NCI-H345 (cell line): ENCODE results near the gene TBX15.
"Not testable (repeated sequence)": the region's sequence is repeated elsewhere in the genome, so short reads cannot be mapped to it uniquely, and the experiment has no call there.

ENCODE experiments used
- DNase-seq: peaks from one replicate; lab custom pipeline; 2025; lab: John Stamatoyannopoulos, UW

TBX15 gene

DNA sequence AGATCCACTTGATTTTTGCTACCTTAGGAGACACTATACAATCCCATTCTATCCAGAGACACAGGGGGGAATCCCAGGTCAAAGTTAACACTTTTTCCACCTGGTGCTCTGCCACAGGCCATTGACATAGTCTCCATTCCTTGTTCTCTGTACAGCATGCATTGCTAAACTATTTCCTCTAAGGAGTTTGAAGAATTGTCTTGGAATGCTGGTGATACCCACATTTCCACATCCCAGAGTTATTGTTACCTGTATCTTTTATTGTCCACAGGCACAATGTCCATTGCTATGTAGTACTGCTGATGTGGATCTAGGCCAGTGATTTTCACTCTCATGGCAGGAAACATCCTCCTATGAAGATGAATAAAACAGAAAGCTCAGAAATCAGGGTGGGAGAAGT is 61.9 kb downstream of the TBX15 start:
- no peak for DNase-seq

DNA sequence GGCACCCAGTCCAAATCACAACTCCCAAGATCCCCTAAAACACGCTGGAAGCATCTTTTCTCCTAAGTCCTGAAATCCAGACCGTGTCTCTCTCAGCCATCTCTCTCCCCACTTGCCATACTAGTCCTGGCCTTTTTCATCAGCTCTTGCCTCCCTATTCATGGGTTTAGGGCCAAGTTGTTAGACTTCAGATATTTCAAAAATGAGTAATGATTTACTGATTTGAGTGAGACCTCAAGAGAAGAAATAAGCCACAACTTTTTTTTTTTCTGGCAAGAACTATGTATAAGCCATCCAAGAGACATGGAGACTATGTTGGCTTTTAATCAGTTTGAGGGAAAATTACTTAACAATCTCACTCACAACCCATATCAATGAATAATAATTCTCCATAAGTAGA is 62.5 kb downstream of the TBX15 start:
- DNase-seq = no peak

DNA sequence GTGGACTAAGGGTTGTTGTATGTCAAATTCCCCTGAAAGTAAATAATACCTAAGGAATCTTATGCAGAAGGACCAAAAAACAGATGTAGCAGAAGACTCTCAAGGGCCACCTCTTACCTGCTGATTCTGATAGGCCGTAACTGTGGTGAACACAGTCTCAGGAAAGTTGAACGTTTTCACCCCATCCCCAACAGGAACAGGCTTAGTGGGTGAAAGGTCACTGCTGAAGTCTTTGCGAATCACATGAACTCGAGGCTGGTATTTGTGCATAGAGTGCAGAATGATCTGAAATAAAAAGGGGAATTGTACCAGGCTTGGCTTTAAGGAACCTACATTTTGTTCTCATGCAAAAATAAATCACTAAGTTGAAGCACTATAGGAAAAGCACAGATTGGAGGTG is 64.8 kb downstream of the TBX15 start:
- DNase-seq = no peak

DNA sequence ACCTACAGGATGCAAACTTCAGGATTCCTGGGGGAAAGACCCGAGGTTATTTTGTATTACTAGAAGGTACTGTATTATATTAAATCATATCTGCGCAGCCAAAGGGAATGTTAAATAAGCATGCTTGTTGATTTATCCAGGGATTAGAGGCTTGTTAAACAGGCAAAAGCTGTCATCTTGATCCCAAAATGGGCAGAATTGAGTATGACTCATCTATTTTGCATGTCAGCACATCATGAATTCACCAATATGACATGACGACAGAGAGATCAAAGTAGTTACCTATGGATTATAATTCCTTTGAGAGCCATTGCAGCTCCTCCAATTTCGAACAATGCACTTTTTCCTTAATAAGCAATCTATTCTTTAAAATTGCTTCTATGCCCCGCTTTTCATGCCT is 66.1 kb downstream of the TBX15 start:
- DNase-seq = no peak

DNA sequence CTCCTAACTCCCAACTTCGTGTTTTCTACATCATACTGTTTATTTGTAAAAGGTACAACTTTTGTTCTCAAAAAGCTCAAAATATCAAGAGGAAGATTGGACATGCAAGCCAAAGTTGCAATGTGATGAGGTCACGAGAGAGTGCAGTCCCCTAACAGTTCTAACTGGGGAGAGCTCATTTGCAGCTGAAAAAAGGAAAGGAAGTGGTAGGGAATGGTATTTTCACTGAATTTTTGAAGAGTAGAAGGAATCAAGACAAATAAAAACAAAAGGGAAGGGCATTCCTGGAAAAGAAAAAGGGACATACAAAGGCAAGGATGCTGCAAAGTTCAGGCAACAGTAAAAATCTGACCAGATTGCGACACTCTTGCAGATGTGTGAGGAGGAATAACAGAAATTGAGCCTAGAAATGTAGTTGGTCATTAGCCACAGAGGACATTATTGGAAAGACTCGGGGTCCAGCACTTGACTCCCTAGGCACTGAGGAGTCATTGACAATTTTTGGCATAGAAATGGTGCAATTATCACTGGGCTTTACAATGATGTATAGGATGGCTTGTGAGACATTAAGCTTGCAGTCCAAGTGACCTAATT is 67.9 kb downstream of the TBX15 start:
- no peak for DNase-seq

DNA sequence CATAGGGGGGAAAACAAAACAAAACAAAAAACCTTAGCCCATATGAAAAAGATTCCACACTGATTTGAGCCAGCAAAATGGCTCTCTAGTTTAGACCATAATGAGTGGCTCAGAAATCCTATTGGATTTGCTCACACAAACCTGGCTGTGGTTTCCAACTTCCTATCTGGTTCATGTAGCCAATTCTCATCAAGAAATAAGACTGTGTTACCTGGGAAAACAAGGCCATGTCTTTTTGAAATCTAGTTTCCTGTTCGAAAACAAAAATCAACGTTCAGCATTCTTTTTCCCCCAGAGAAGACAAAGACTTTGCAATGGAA is 69.2 kb downstream of the TBX15 start:
- DNase-seq = no peak

DNA sequence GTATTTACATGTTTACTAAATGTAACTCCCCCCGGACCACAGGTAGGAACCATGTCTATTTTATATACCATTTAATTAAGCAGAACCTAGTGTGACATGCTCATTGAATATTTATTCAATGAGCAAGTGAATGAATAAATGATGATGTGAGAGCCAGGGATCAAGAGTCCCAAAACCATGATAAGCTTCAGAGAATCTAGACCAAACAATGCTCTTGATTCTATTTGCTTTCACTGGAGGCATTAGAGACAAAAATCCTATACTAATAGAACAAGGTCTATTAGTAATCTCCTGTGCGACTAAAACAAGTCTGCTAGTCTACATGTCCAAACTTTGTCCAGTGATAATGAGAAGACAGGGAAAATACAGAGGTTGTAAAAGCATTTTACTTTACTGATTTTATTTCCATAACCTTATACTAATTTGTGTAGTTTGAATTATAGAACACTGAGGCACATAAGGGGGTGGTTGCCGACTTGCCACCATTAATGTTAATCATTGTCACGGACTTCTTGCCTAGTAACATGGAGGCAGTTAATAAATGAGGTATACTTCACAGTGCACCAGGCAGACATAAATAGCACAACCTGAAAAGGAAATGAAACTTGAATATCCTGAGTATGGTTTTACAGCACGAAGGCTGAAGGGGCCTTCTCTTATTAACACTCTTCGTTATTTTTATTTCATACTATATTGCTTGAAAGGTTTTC is 69.8 kb downstream of the TBX15 start:
- DNase-seq = no peak

DNA sequence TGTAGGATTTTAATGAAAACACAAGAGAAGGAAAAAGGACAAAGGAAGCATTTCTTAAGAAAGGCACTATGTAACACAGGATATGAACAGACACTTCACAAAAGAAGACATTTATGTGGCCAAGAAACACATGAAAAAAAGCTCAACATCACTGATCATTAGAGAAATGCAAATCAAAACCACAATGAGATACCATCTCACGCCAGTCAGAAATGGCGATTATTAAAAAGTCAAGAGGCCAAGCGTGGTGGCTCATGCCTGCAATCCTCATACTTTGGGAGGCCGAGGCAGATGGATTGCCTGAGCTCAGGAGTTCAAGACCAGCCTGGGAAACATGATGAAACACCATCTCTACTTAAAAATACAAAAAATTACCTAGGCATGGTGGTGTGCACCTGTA is 71.8 kb downstream of the TBX15 start:
- DNase-seq = not testable (repeated sequence)

DNA sequence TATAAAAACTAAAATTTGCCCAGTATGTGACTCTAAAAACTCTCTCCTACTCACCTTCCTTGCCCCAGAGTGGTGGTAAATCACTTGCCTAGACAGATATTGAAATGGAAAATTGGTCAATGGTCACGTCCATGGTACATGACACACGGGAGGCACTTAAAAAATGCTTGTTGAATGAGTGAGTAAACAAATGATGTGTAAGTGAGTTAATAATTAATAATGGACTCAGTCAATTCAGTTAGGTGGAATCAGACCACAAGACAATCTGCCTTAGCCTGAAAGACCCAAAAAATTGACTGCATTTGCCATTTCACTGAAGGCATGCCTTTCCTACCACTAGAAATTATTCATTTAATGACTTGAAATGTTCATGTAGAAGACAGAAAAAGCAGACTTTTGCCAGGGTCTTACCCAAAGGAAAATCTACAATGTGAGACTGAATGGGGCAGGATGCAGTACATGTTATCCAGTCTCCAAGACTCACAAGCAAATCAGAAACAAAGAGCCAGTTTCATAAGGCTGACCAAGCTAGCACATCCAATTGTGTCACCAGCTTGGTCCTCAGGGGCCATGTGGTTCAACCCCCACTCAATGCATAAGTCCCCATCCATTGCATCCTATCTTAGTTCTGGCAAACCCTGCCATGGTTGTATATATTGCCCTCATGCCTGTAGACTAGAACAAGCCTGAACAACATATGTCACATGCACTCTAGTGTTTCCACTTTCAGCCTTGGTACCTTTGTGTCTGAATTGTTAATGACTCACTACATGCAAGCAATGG is 73.6 kb downstream of the TBX15 start:
- DNase-seq = no peak

DNA sequence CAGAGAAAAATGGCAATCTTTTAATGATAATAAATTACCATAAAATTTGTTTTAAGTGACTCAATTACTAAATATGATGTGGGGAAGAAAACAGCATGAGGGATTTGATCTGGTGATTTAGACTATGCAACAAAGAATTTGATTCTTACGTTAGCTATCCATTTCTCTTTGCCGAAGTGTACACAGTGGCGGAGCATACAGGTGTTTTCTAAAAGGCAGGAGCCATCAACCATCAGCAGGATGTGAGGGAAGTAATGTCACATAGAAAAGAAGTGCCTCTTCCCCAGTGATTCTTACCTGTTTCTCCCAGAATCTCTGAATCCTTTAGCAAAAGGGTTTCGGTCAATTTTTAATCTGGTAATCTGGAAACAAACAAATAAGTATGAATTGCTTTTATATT is 74.3 kb downstream of the TBX15 start:
- DNase-seq = no peak

DNA sequence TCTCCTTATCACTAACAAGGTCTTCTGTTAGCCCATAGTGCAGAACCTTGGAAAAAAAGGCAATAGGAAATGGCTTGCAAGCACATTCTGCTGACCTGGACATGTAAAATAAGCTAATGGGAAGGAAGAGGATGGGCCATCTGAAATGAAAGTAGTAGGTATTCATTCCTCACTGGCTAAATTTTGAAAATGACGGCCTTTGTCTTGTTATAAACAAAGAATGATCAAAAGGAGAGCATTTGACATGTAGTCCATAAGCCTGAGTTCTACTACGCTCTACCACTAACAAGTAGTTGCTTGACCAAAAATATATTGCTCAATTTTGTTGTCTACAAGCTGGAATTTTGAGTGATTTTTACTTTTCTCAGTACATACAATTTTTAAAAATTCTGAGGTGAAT is 75.6 kb downstream of the TBX15 start:
- no peak for DNase-seq

DNA sequence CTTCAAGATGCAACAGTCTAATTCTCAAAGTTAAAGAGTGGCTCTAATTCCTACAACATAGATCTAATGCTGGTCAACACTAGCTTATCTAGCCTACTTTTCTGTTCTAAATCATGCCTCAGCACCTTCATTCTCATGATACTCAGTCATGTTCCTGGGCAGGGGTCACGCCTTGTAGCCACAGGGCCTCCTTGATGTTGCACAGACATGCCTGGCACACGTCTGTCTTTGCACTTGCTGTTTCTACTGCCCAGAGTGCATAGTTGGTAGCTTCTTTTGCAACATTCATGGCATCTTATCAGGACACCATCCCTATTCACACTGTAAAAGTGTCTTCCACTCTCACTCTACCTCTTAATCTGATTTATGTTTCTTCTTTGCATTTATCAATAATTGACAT is 76.6 kb downstream of the TBX15 start:
- DNase-seq = no peak

DNA sequence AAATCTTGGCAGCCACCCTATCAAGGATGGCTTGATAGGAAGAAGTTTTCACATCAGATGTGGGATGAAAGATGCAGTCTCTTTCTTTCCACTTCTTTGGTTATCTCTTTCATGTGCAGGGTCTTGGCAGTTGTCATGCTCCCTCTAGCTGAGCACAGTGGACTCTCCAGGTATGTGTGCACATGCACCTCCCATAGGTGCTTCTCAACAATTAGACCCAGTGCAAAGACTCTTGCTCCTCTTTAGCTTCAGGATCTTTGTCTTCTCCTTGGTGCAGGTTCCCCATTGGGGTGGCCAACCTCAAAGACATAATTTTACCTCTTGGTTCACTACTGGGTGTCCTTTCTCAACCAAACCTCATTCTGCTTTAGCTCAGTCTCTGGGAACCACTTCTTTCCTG is 80.7 kb downstream of the TBX15 start:
- no peak for DNase-seq

DNA sequence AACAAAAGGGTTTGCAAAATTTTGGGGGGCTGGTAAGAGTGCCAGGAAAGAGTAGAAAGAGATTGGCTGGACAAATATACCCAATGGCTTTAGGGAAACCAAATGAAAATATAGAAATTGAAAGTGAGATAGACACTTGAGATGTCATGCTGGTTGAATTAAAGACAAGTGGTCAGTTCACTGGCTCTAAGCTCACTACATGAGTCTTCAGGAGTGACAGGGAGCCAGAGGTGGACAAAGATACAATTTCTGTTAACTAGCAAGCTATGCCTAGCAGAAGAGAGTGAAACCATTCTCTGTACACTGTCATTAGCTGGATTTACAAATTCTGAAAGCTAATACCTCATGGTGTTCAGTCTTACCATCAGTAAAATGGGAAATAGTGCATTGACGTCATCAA is 82.5 kb downstream of the TBX15 start:
- DNase-seq = no peak

DNA sequence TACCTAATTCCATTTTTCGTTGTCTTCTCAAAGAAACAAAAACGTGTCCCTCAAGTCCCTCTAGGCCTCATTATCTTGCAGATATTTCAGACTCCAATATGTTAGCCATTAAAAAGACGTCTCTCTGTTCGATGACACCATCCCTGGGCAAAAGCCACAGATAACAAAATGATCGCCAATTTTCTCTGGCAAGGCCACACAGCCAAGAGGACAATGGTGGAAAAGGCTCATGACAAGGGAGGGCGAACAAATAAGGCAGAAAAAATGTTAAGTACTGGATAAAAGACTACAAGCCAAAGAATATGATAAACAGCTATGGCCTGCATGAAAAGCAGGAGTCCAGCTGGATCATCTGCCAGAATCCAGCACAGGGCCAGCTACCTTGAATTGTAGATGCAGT is 82.9 kb downstream of the TBX15 start:
- no peak for DNase-seq

DNA sequence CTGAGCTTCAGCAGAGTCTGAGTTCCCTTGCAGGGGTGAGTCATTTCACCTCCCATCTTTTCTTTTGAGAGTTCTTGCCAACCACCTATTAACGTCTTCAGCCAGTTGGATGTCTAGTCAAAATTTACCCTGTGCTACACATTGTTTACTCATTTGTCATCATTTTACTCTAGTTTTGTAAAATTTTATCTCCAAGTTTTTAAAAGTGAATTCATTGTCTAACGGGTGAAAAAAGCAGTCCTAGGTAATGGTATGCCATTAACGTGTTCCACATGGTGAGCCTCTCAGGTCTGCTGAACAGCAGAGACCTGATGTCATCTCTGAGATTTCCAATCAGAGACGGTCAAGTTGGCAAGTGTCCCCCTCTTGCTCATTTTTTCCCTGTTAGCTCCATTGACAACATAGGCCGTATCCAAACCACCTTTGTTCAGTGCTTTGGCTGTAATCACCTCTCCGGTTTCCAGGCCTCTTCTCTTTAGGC is 85.4 kb downstream of the TBX15 start:
- DNase-seq = no peak

DNA sequence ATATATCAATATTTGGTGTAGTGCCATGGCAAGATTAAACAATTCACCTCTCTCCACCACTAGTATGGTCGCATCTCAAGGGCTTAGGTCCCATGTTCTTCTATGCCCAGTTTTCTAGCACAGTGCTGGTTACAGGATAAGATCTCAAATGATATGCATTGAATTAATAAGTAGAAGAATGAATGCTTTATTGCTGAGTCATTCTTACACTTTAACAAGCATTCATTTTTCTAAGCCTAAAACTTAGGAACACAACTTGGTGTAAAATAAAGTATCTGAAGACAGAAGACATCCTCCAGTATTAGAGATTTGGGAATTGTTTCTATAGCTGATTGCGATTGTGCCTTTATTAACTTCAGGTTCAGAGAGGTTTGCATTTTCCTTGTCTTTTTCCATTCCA is 85.8 kb downstream of the TBX15 start:
- DNase-seq = no peak

DNA sequence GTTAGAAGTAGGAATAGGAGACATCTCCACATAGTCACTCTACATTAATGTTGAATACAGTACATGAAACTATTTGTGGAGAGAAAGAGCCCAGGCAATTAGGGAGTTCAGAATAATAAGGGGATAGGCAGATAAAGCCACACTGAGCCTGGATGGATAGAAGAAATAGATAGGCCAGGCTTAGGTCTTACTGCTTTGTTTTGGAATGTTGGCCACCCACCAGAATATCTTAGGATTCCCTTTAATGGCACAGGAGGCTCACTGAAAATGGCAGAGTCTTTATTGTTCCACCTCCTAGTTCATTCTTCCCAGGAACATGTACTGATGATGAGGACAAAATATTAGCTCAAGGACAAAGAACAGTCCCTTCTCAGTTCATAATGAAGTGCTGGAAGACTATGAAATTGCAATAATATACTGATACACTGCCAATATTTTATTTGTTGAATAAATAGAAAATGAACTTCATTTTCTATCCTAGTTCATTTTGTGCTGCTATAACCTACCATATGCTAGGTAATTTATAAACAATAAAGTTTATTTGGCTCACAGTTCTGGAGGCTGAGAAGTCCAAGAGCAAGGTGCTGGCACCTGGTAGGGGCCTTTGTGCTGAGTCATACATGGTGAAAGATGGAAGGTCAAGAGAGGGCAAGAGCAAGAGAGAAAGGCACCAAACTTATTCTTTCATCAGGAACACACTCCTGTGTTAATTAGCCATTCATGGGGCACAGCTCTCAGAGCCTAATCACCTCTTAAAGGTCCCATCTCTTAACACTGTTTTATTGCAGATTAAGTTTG is 87.3 kb downstream of the TBX15 start:
- no peak for DNase-seq

DNA sequence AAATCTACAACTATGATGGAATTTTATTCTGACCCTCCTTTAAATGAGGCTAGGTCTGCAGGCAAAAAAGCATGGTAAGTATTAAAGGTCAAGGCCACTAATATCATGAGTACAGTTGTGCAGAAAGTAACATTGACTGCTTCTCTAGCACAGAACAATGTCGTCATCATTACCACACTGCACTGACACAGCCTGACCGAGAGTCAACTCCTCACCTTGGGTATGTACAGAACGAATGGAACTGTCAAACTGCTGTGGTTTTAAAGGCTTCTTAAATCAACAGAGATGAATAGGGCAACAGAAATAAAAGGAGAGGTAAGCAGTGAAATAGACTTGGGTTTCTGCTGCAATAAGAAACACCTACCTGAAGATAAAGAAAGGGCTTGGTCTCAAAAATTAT is 88.8 kb downstream of the TBX15 start:
- no peak for DNase-seq

DNA sequence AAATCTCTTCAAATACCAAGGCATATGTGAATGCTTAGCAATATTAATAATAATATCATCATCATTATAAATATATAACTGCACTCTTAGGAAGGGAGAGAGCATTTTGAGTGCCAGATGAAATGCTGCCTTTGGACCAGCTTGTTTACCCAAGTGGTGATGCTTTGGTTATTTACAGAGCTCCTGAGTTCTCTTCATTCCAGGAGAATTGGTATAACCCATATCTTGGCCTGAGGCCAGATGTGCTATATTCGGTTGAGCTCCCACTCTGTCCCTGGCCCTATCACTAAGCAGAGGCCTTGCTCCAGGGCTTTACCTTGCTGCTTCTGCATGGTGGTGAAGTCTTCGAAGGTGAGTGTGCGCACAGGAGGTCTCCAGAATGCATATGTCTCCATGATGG is 89.4 kb downstream of the TBX15 start:
- peak; percentile 24 for DNase-seq

DNA sequence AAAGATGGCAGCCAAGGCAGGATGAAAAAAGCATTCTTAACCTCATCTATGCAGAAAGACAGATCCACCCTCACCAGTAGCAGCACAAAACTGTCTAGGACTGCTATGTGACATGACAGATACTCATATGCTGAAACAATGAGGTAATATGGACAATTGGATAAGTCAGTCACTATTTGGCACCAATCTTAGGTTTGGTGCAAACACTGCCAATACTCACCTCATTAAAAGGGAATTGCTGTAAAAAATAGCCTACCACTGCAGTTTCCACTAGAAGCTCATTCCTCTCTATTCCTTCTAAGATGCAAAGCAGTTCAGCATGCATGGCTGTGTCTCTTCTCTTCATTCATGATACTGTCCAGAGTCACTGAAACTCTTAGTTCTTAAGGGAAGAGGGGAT is 91.7 kb downstream of the TBX15 start:
- DNase-seq = no peak

DNA sequence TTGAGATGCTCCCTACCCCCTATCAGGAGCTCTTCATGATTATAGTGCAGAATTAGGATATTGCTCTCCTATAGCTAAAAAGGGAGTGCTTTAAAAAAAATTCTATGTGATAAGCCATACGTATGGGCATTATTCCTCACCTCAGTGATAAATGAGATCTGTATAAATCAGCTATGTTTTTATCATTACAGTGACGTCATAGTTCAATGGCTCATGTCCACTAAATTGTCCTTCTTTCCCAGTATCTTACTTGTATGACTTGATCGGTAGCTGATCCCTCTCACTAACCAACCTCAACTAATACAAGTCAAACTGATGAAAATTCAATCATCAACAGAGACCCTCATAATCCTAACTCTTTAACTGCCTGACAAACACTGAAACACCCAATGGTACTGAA is 93.3 kb downstream of the TBX15 start:
- DNase-seq = no peak
